ENCODE data around the gene SEC24B.

The SEC24B gene

GRCh38 chr4:109560687-109561461, 127.3 kb downstream of the SEC24B start:
- peak; percentile 87 for DNase-seq (ENCODE audit: low spot score)
- in situ Hi-C loops (cut with MboI; ENCODE audit: low pct_unique_long_range_greater_than_20kb, low sequenced_read_pairs, unreplicated experiment) = no loop called here
- TF ChIP-seq CTCF (IDR thresholded peaks at IDR 0.05; ENCODE audit: extremely low read depth, insufficient read depth, missing control alignments) = no peak

GRCh38 chr4:109562457-109563239, 129.0 kb downstream of the SEC24B start:
- TF ChIP-seq CTCF (IDR thresholded peaks at IDR 0.05; ENCODE audit: extremely low read depth, insufficient read depth, missing control alignments) = no peak
- DNase-seq (ENCODE audit: low spot score) = no peak
- in situ Hi-C loops (cut with MboI; ENCODE audit: low pct_unique_long_range_greater_than_20kb, low sequenced_read_pairs, unreplicated experiment) = no loop called here

- DNase-seq (ENCODE audit: low spot score) = no peak
- TF ChIP-seq CTCF (IDR thresholded peaks at IDR 0.05; ENCODE audit: extremely low read depth, insufficient read depth, missing control alignments) = no peak
- in situ Hi-C loops (cut with MboI; ENCODE audit: low pct_unique_long_range_greater_than_20kb, low sequenced_read_pairs, unreplicated experiment) = no loop called here
Observed at GRCh38 chr4:109571494-109571893, 137.9 kb downstream of the SEC24B start.

- no peak for TF ChIP-seq CTCF (IDR thresholded peaks at IDR 0.05; ENCODE audit: extremely low read depth, insufficient read depth, missing control alignments)
Observed at GRCh38 chr4:109572154-109572553, 138.5 kb downstream of the SEC24B start.

GRCh38 chr4:109574443-109574850, 140.8 kb downstream of the SEC24B start:
- in situ Hi-C loops (cut with MboI; ENCODE audit: low pct_unique_long_range_greater_than_20kb, low sequenced_read_pairs, unreplicated experiment) = no loop called here
- peak; percentile 5 for TF ChIP-seq CTCF (IDR thresholded peaks at IDR 0.05; ENCODE audit: extremely low read depth, insufficient read depth, missing control alignments)
- no peak for DNase-seq (ENCODE audit: low spot score)

More at GRCh38 chr4:109572154-109572553, 138.5 kb downstream of the SEC24B start:
- no peak for DNase-seq (ENCODE audit: low spot score)
- in situ Hi-C loops (cut with MboI; ENCODE audit: low pct_unique_long_range_greater_than_20kb, low sequenced_read_pairs, unreplicated experiment) = no loop called here

GRCh38 chr4:109574931-109575804, 141.6 kb downstream of the SEC24B start:
- no peak for DNase-seq (ENCODE audit: low spot score)
- in situ Hi-C loops (cut with MboI; ENCODE audit: low pct_unique_long_range_greater_than_20kb, low sequenced_read_pairs, unreplicated experiment) = no loop called here
- no peak for TF ChIP-seq CTCF (IDR thresholded peaks at IDR 0.05; ENCODE audit: extremely low read depth, insufficient read depth, missing control alignments)

Data from GM13977 (cell line).